Measurements from ENCODE around the gene GRAMD2A.

- TF ChIP-seq, protein P1, sequence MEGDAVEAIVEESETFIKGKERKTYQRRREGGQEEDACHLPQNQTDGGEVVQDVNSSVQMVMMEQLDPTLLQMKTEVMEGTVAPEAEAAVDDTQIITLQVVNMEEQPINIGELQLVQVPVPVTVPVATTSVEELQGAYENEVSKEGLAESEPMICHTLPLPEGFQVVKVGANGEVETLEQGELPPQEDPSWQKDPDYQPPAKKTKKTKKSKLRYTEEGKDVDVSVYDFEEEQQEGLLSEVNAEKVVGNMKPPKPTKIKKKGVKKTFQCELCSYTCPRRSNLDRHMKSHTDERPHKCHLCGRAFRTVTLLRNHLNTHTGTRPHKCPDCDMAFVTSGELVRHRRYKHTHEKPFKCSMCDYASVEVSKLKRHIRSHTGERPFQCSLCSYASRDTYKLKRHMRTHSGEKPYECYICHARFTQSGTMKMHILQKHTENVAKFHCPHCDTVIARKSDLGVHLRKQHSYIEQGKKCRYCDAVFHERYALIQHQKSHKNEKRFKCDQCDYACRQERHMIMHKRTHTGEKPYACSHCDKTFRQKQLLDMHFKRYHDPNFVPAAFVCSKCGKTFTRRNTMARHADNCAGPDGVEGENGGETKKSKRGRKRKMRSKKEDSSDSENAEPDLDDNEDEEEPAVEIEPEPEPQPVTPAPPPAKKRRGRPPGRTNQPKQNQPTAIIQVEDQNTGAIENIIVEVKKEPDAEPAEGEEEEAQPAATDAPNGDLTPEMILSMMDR (IDR thresholded peaks at IDR 0.05) = no peak
- no peak for TF ChIP-seq POLR2A (IDR thresholded peaks at IDR 0.05)
Measured at GRCh38 chr15:72233769-72234168, 36.2 kb upstream of the GRAMD2A start.
